ENCODE measurements around the gene PROCR. TPM values are rescaled to one million over a fixed set of nuclear protein-coding genes. Genes with fewer than 3 reads are reported as not detected.
"Not testable (repeated sequence)": the region's sequence is repeated elsewhere in the genome, so short reads cannot be mapped to it uniquely, and the experiment has no call there.

PROCR gene
- total and polyA plus RNA-seq, 2 donors (not counting 1 experiment from before 2014, with no cell fraction given) = 24.5 to 50.5 TPM

DNA sequence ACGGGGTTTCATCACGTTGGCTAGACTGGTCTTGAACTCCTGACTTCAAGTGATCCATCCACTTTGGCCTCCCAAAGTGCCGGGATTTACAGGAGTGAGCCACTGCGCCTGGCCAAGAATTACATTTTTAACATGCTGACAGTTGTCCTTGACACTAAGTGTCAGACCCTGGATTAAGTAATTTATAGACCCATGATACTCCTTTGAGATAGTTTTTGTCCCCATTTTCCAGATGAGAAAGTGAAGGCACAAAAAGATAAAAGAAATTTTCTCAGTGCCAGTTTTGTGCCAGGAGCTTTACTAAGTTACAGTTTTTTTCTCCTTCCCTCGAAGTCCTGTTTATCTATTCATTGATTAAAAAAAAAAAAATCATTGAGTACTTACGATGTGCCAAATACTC, 14.9 kb upstream of the PROCR start:
- Histone ChIP-seq H3K79me2 (ENCODE audit: control insufficient read depth, insufficient read depth, low read length) (no peaks in the 10 kb centered on the region), H3K4me1 (ENCODE audit: control insufficient read depth, extremely low read depth, insufficient read depth, low read length) (no peaks in the 10 kb centered on the region), H2AFZ (ENCODE audit: low read length) (no peak overlapping the region), H3K27ac (ENCODE audit: insufficient read depth, low read length) (no peak overlapping the region), H3K4me2 (ENCODE audit: extremely low read depth, insufficient read depth, low read length) (no peak overlapping the region), H3K9ac (ENCODE audit: insufficient read depth, low read length) (no peak overlapping the region), H4K20me1 (ENCODE audit: control insufficient read depth, extremely low read depth, insufficient read depth, low read length) (no peaks in the 10 kb centered on the region), H3K36me3 (ENCODE audit: control insufficient read depth, insufficient read depth, low read length) (no peaks in the 10 kb centered on the region), H3K27me3 (ENCODE audit: control insufficient read depth, insufficient read depth, low read length) (no peaks in the 10 kb centered on the region), H3K4me3 (replicated peaks in 1 of 4; ENCODE audit: control extremely low read depth in 1 of 4, insufficient read depth in 1 of 4, low read depth in 3 of 4, low read length in 4 of 4) (no peak overlapping the region), H3K9me3 (ENCODE audit: control insufficient read depth, insufficient read depth, low read depth, low read length) (no peaks in the 10 kb centered on the region)
- no peak for TF ChIP-seq CTCF (conservative IDR thresholded peaks at IDR 0.05 in 1 of 2, IDR thresholded peaks at IDR 0.05 in 1 of 2; ENCODE audit: low read depth in 1 of 2, low read length in 2 of 2)
- no peak for DNase-seq (ENCODE audit: low read depth in 2 of 2)

DNA sequence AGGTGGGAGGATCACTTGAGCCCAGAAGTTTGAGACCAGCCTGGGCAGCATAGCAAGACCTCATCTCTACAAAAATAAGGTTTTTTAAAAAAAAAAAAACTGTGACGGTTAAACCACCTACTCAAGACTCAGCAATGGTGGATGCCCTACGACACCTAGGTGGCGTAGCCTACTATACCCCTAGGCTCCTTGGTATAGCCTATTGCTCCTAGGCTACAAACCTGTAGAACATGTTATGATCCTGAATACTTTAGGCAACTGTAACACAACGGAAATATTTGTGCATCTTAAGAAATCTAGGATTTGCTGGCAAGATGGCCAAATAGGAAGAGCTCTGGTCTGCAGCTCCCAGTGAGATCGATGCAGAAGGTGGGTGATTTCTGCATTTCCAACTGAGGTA, 11.5 kb upstream of the PROCR start:
- H3K79me2 ChIP-seq (ENCODE audit: control insufficient read depth, insufficient read depth, low read length); H3K4me3 ChIP-seq (replicated peaks in 1 of 4; ENCODE audit: control extremely low read depth in 1 of 4, insufficient read depth in 1 of 4, low read depth in 3 of 4, low read length in 4 of 4); H3K27me3 ChIP-seq (ENCODE audit: control insufficient read depth, insufficient read depth, low read length); DNase-seq (ENCODE audit: low read depth in 2 of 2); H3K27ac ChIP-seq (ENCODE audit: insufficient read depth, low read length); H3K36me3 ChIP-seq (ENCODE audit: control insufficient read depth, insufficient read depth, low read length); H3K9me3 ChIP-seq (ENCODE audit: control insufficient read depth, insufficient read depth, low read depth, low read length); H3K9ac ChIP-seq (ENCODE audit: insufficient read depth, low read length); H2AFZ ChIP-seq (ENCODE audit: low read length); H3K4me2 ChIP-seq (ENCODE audit: extremely low read depth, insufficient read depth, low read length); H4K20me1 ChIP-seq (ENCODE audit: control insufficient read depth, extremely low read depth, insufficient read depth, low read length); H3K4me1 ChIP-seq (ENCODE audit: control insufficient read depth, extremely low read depth, insufficient read depth, low read length): not testable (repeated sequence)

GRCh38 chr20:35164531-35164930, 7.3 kb upstream of the PROCR start:
- not testable (repeated sequence) for H3K27ac ChIP-seq (ENCODE audit: insufficient read depth, low read length); H3K9ac ChIP-seq (ENCODE audit: insufficient read depth, low read length); H3K4me2 ChIP-seq (ENCODE audit: extremely low read depth, insufficient read depth, low read length); H3K36me3 ChIP-seq (ENCODE audit: control insufficient read depth, insufficient read depth, low read length); H3K79me2 ChIP-seq (ENCODE audit: control insufficient read depth, insufficient read depth, low read length); H2AFZ ChIP-seq (ENCODE audit: low read length); H3K9me3 ChIP-seq (ENCODE audit: control insufficient read depth, insufficient read depth, low read depth, low read length); H4K20me1 ChIP-seq (ENCODE audit: control insufficient read depth, extremely low read depth, insufficient read depth, low read length); H3K27me3 ChIP-seq (ENCODE audit: control insufficient read depth, insufficient read depth, low read length); DNase-seq (ENCODE audit: low read depth in 2 of 2); H3K4me3 ChIP-seq (replicated peaks in 1 of 4; ENCODE audit: control extremely low read depth in 1 of 4, insufficient read depth in 1 of 4, low read depth in 3 of 4, low read length in 4 of 4); H3K4me1 ChIP-seq (ENCODE audit: control insufficient read depth, extremely low read depth, insufficient read depth, low read length)

DNA sequence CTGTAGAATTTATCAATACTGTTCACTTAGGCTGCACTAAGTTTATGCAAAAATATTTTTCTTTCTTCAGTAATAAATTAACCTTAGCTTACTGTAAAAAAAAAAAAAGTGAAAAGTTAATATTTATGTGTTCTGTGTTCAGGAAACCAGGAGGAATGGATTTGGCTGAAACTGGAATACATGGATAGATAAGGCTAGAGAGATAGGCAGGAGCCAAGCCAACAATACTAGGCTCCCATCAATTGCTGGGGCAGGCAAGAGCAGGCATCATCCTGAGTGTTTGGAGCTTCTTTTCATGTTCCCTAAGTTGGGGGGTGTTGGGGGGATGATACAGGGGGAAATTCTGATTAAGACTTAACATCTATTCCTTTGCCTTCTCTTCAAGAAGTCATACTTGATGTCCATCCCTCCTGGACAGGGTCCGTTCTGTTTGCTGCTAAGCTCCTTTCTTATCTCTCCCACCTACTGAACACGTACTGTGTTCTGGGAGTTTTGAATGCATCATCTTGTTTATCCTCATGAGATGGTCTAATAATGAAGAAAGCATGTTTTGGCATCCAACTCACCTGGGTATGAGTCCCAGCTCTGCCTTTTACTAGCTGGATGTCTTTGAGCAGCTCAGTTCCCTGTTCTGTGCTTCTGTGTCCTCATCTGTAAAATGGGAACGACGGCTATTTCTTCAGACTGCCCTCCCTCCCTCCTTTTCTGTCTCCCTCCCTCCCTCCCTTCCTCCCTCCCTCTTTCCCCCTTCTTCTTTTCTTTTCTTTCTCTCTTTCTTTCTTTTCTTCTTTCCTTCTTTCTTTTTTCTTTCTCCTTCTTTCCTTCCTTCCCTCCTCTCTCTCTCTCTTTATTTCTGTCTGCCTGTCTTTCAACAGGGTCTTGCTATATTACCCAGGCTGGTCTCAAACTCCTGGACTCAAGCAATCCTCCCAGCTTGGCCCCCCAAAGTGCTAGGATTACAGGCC, 6.4 kb upstream of the PROCR start:
- no peaks in the 10 kb centered on the region for H3K79me2 ChIP-seq (ENCODE audit: control insufficient read depth, insufficient read depth, low read length)
- TF ChIP-seq CTCF (conservative IDR thresholded peaks at IDR 0.05 in 1 of 2, IDR thresholded peaks at IDR 0.05 in 1 of 2; ENCODE audit: low read depth in 1 of 2, low read length in 2 of 2) = no peak
- no peak for TF ChIP-seq EZH2 (IDR thresholded peaks at IDR 0.05; ENCODE audit: low read length, missing control alignments)
- no peaks in the 10 kb centered on the region for H3K27me3 ChIP-seq (ENCODE audit: control insufficient read depth, insufficient read depth, low read length)
- H3K4me3 ChIP-seq (replicated peaks in 1 of 4; ENCODE audit: control extremely low read depth in 1 of 4, insufficient read depth in 1 of 4, low read depth in 3 of 4, low read length in 4 of 4) = no peak overlapping the region
- no peaks in the 10 kb centered on the region for H4K20me1 ChIP-seq (ENCODE audit: control insufficient read depth, extremely low read depth, insufficient read depth, low read length)
- H3K9ac ChIP-seq (ENCODE audit: insufficient read depth, low read length) = no peak overlapping the region
- H3K4me1 ChIP-seq (ENCODE audit: control insufficient read depth, extremely low read depth, insufficient read depth, low read length) = no peaks in the 10 kb centered on the region
- no peak for DNase-seq (ENCODE audit: low read depth in 2 of 2)
- H3K27ac ChIP-seq (ENCODE audit: insufficient read depth, low read length) = no peak overlapping the region
- H3K4me2 ChIP-seq (ENCODE audit: extremely low read depth, insufficient read depth, low read length) = no peak overlapping the region
- no peak overlapping the region for H2AFZ ChIP-seq (ENCODE audit: low read length)
- no peaks in the 10 kb centered on the region for H3K9me3 ChIP-seq (ENCODE audit: control insufficient read depth, insufficient read depth, low read depth, low read length)
- H3K36me3 ChIP-seq (ENCODE audit: control insufficient read depth, insufficient read depth, low read length) = no peaks in the 10 kb centered on the region
